ENCODE data around the gene DTX4.

The DTX4 gene

GRCh38 chr11:59152312-59152951 is 19.5 kb upstream of the DTX4 start:
- no peak for DNase-seq (ENCODE audit: low spot score in 2 of 2)
- Histone ChIP-seq H3K36me3 (replicated peaks) (peaks cover 6% of the 10 kb centered on the region), H3K9me3 (no peaks in the 10 kb centered on the region), H3K4me1 (no peaks in the 10 kb centered on the region), H3K4me3 (no peak overlapping the region), H3K27me3 (ENCODE audit: low read depth) (no peaks in the 10 kb centered on the region)
- in situ Hi-C loops (cut with MboI; ENCODE audit: low sequenced_read_pairs): no loop called here

- in situ Hi-C loops (cut with MboI; ENCODE audit: low sequenced_read_pairs): no loop called here
- H3K9me3 ChIP-seq: no peaks in the 10 kb centered on the region
- H3K4me3 ChIP-seq: no peak overlapping the region
- H3K4me1 ChIP-seq: no peaks in the 10 kb centered on the region
- no peaks in the 10 kb centered on the region; the same call in 1 of the 2 replicates for H3K36me3 ChIP-seq (replicated peaks)
- no peaks in the 10 kb centered on the region; the same call in 1 of the 2 replicates for H3K27me3 ChIP-seq (ENCODE audit: low read depth)
- DNase-seq (ENCODE audit: low spot score in 2 of 2): no peak
Measured at GRCh38 chr11:59154610-59155009, 17.3 kb upstream of the DTX4 start.

- H3K36me3 ChIP-seq (replicated peaks): no peaks in the 10 kb centered on the region
- in situ Hi-C loops (cut with MboI; ENCODE audit: low sequenced_read_pairs): no loop called here
- H3K27me3 ChIP-seq (ENCODE audit: low read depth): peaks cover 4% of the 10 kb centered on the region
- no peaks in the 10 kb centered on the region for H3K4me1 ChIP-seq
- H3K4me3 ChIP-seq: no peak overlapping the region
- no peaks in the 10 kb centered on the region for H3K9me3 ChIP-seq
- no peak for DNase-seq (ENCODE audit: low spot score in 2 of 2)
Measured at GRCh38 chr11:59157433-59157832, 14.5 kb upstream of the DTX4 start.

GRCh38 chr11:59158206-59159068 is 13.5 kb upstream of the DTX4 start:
- Histone ChIP-seq H3K4me1 (no peaks in the 10 kb centered on the region), H3K4me3 (no peak overlapping the region), H3K36me3 (replicated peaks) (no peaks in the 10 kb centered on the region), H3K27me3 (ENCODE audit: low read depth) (peaks cover 7% of the 10 kb centered on the region), H3K9me3 (no peaks in the 10 kb centered on the region)
- in situ Hi-C loops (cut with MboI; ENCODE audit: low sequenced_read_pairs): no loop called here
- peak; percentile 54 to 71 for DNase-seq (ENCODE audit: low spot score in 2 of 2)

- in situ Hi-C loops (cut with MboI; ENCODE audit: low sequenced_read_pairs): no loop called here
- no peak for DNase-seq (ENCODE audit: low spot score in 2 of 2)
- Histone ChIP-seq H3K9me3 (no peaks in the 10 kb centered on the region), H3K27me3 (ENCODE audit: low read depth) (peaks cover 23% of the 10 kb centered on the region), H3K36me3 (replicated peaks) (no peaks in the 10 kb centered on the region), H3K4me1 (no peaks in the 10 kb centered on the region), H3K4me3 (no peak overlapping the region)
Measured at GRCh38 chr11:59164028-59164427, 7.9 kb upstream of the DTX4 start.

- Histone ChIP-seq H3K36me3 (replicated peaks) (no peaks in the 10 kb centered on the region), H3K9me3 (no peaks in the 10 kb centered on the region), H3K27me3 (ENCODE audit: low read depth) (peaks cover under 1% of the 10 kb centered on the region), H3K4me3 (peak overlapping the region; percentile 47), H3K4me1 (peaks cover 11% of the 10 kb centered on the region)
- peak; percentile 9 to 33 for DNase-seq (ENCODE audit: low spot score in 2 of 2)
- in situ Hi-C loops (cut with MboI; ENCODE audit: low sequenced_read_pairs): no loop called here
Measured at GRCh38 chr11:59172345-59173079, 580 bp downstream of the DTX4 start.

GRCh38 chr11:59173080-59173963 is 1.4 kb downstream of the DTX4 start:
- H3K4me1 ChIP-seq: peaks cover 11% of the 10 kb centered on the region
- no peaks in the 10 kb centered on the region for H3K36me3 ChIP-seq (replicated peaks)
- DNase-seq (ENCODE audit: low spot score in 2 of 2): peak; percentile 23 to 64
- H3K4me3 ChIP-seq: peak overlapping the region; percentile 41
- H3K27me3 ChIP-seq (ENCODE audit: low read depth): no peaks in the 10 kb centered on the region
- in situ Hi-C loops (cut with MboI; ENCODE audit: low sequenced_read_pairs): no loop called here
- no peaks in the 10 kb centered on the region for H3K9me3 ChIP-seq

- DNase-seq (ENCODE audit: low spot score in 2 of 2): peak; percentile 53 to 63
- Histone ChIP-seq H3K27me3 (ENCODE audit: low read depth) (no peaks in the 10 kb centered on the region), H3K9me3 (0 out of 2 replicates have a peak, but pooled peaks cover 1% of the 10 kb centered on the region), H3K4me3 (peak overlapping the region; percentile 41), H3K4me1 (peaks cover 11% of the 10 kb centered on the region), H3K36me3 (replicated peaks) (no peaks in the 10 kb centered on the region)
- in situ Hi-C loops (cut with MboI; ENCODE audit: low sequenced_read_pairs): no loop called here
Measured at GRCh38 chr11:59173964-59174663, 2.2 kb downstream of the DTX4 start.

GRCh38 chr11:59174664-59175033 is 2.7 kb downstream of the DTX4 start:
- in situ Hi-C loops (cut with MboI; ENCODE audit: low sequenced_read_pairs): no loop called here
- peaks cover 11% of the 10 kb centered on the region for H3K4me1 ChIP-seq
- H3K27me3 ChIP-seq (ENCODE audit: low read depth): no peaks in the 10 kb centered on the region
- no peaks in the 10 kb centered on the region for H3K36me3 ChIP-seq (replicated peaks)
- DNase-seq (ENCODE audit: low spot score in 2 of 2): peak in 1 of 2 experiments; percentile 14
- H3K4me3 ChIP-seq: no peak overlapping the region
- H3K9me3 ChIP-seq: 0 out of 2 replicates have a peak, but pooled peaks cover 4% of the 10 kb centered on the region

GRCh38 chr11:59175091-59175501 is 3.2 kb downstream of the DTX4 start:
- no peak overlapping the region for H3K4me3 ChIP-seq
- H3K27me3 ChIP-seq (ENCODE audit: low read depth): no peaks in the 10 kb centered on the region
- DNase-seq (ENCODE audit: low spot score in 2 of 2): peak; percentile 13 to 22
- no peaks in the 10 kb centered on the region for H3K36me3 ChIP-seq (replicated peaks)
- H3K4me1 ChIP-seq: peaks cover 11% of the 10 kb centered on the region
- H3K9me3 ChIP-seq: 0 out of 2 replicates have a peak, but pooled peaks cover 4% of the 10 kb centered on the region
- in situ Hi-C loops (cut with MboI; ENCODE audit: low sequenced_read_pairs): no loop called here

- H3K36me3 ChIP-seq (replicated peaks): no peaks in the 10 kb centered on the region
- DNase-seq (ENCODE audit: low spot score in 2 of 2): no peak
- peaks cover 8% of the 10 kb centered on the region for H3K4me1 ChIP-seq
- H3K4me3 ChIP-seq: no peak overlapping the region
- H3K27me3 ChIP-seq (ENCODE audit: low read depth): no peaks in the 10 kb centered on the region
- in situ Hi-C loops (cut with MboI; ENCODE audit: low sequenced_read_pairs): no loop called here
- 0 out of 2 replicates have a peak, but pooled peaks cover 4% of the 10 kb centered on the region for H3K9me3 ChIP-seq
Measured at GRCh38 chr11:59176330-59176729, 4.4 kb downstream of the DTX4 start.

GRCh38 chr11:59178402-59178801 is 6.5 kb downstream of the DTX4 start:
- H3K4me1 ChIP-seq: peaks cover 8% of the 10 kb centered on the region
- in situ Hi-C loops (cut with MboI; ENCODE audit: low sequenced_read_pairs): no loop called here
- peaks cover 5% of the 10 kb centered on the region for H3K36me3 ChIP-seq (replicated peaks)
- H3K9me3 ChIP-seq: 0 out of 2 replicates have a peak, but pooled peaks cover 4% of the 10 kb centered on the region
- H3K4me3 ChIP-seq: no peak overlapping the region
- no peaks in the 10 kb centered on the region for H3K27me3 ChIP-seq (ENCODE audit: low read depth)
- no peak for DNase-seq (ENCODE audit: low spot score in 2 of 2)

Data from HAP-1 (cell line).